Panc1 (cell line): ENCODE data around the gene VSIG8. TPM values are rescaled to one million over a fixed set of nuclear protein-coding genes. Genes with fewer than 3 reads are reported as not detected.

Experiments
- ATAC-seq: fragments of 200-7000 bp; cut with Tn5 transposase; 2 replicates; pipeline ENCODE4 v1.9.1; 2020; ENCODE audit warnings: mild to moderate bottlenecking, moderate library complexity
- BruUV-seq: library from RNA; stranded (reverse); fragments of 400-500 nt; replicated peaks from 2 replicates; lab custom pipeline; 2021; lab: Mats Ljungman, UMichigan
- CTCF ChIA-PET: fragments of 300-600 bp; sonication (Branson Sonifier 250); formaldehyde crosslinking; loops from one replicate; lab custom pipeline; 2022; ENCODE audit warnings: antibody characterized with exemption; lab: Charles Lee
- POLR2A ChIA-PET: fragments of 300-600 bp; sonication (Branson Sonifier 250); formaldehyde crosslinking; loops from one replicate; lab custom pipeline; 2022; ENCODE audit warnings: antibody characterized with exemption; lab: Charles Lee
- DNase-seq: peaks from one replicate; pipeline ENCODE4 v3.0.0-alpha.2; 2010; ENCODE audit warnings: low read depth, low spot score
- H3K27ac ChIP-seq: 2 replicates; pipeline ENCODE4 v1.5.1; 2011; ENCODE audit warnings: mild to moderate bottlenecking, low read length, inconsistent platforms
- H3K27me3 ChIP-seq: fragments of 200-500 bp; sonication (Bioruptor generic); 2 replicates; pipeline ENCODE4 v1.6.0; 2014; ENCODE audit warnings: low read length, inconsistent platforms; ENCODE audit not compliant: control insufficient read depth, insufficient read depth
- H3K36me3 ChIP-seq: fragments of 200-500 bp; sonication (Bioruptor generic); 2 replicates; pipeline ENCODE4 v1.5.1; 2014; ENCODE audit warnings: inconsistent platforms, mild to moderate bottlenecking, low read length, moderate library complexity; ENCODE audit not compliant: control insufficient read depth, insufficient read depth
- H3K4me1 ChIP-seq: 2 replicates; pipeline ENCODE4 v1.5.1; 2011; ENCODE audit warnings: inconsistent platforms, mild to moderate bottlenecking, low read length, moderate library complexity; ENCODE audit not compliant: control insufficient read depth, insufficient read depth
- H3K4me3 ChIP-seq, 2 experiments: 2 replicates each; pipeline ENCODE4 v1.5.1; 2011 to 2012; ENCODE audit warnings: low read depth in 2 of 2, low read length in 2 of 2, mild to moderate bottlenecking in 2 of 2, inconsistent platforms in 1 of 2, moderate library complexity in 1 of 2
- H3K9me3 ChIP-seq: fragments of 200-500 bp; sonication (Bioruptor generic); 2 replicates; pipeline ENCODE4 v1.5.1; 2014; ENCODE audit warnings: low read depth, mild to moderate bottlenecking, inconsistent platforms, low read length, moderate library complexity; ENCODE audit not compliant: control insufficient read depth, insufficient read depth
- POLR2AphosphoS5 ChIP-seq: IDR thresholded peaks from 2 replicates; pipeline ENCODE4 v1.6.1; 2012; ENCODE audit warnings: mild to moderate bottlenecking, low read depth, low read length, moderate library complexity
- SIN3A ChIP-seq: IDR thresholded peaks from 2 replicates; pipeline ENCODE4 v1.6.1; 2012; ENCODE audit warnings: low read depth, mild to moderate bottlenecking, low read length, moderate library complexity, borderline replicate concordance; ENCODE audit not compliant: insufficient read depth
- TCF7L2 ChIP-seq: IDR thresholded peaks from 2 replicates; pipeline ENCODE4 v1.6.1; 2011; ENCODE audit warnings: mild to moderate bottlenecking, low read depth, low read length, inconsistent platforms
- in situ Hi-C: cut with HindIII; loops from 2 replicates; pipeline ENCODE4 v1.10.0; 2016; ENCODE audit warnings: low sequenced_read_pairs, low pct_unique_long_range_greater_than_20kb
- intact Hi-C: fragments of 100-400 bp; cut with micrococcal nuclease; formaldehyde crosslinking; loops from one replicate; pipeline ENCODE4 v1.10.0; 2022; ENCODE audit not compliant: unreplicated experiment
- total RNA-seq: library from RNA; stranded (reverse); gene quantifications from one replicate; pipeline ENCODE4 v1.2.1, GENCODE V29; 2021; ENCODE audit not compliant: unreplicated experiment
- TF ChIP-seq, protein P1 (sequence below): fragments of 450-650 bp; IDR thresholded peaks from 2 replicates; pipeline ENCODE4 v1.5.1; 2017; ENCODE audit warnings: mild to moderate bottlenecking
- TF ChIP-seq, protein P2 (sequence below), 2 experiments: IDR thresholded peaks; 2 replicates each; pipeline ENCODE4 v1.6.1; 2011 to 2012; ENCODE audit warnings: low read depth in 2 of 2, control low read depth in 1 of 2, low read length in 1 of 2, mild to moderate bottlenecking in 1 of 2, moderate library complexity in 1 of 2; ENCODE audit not compliant: insufficient read depth in 1 of 2

VSIG8 gene
- total RNA-seq, 1 experiment from 2014 or later: not detected

DNA sequence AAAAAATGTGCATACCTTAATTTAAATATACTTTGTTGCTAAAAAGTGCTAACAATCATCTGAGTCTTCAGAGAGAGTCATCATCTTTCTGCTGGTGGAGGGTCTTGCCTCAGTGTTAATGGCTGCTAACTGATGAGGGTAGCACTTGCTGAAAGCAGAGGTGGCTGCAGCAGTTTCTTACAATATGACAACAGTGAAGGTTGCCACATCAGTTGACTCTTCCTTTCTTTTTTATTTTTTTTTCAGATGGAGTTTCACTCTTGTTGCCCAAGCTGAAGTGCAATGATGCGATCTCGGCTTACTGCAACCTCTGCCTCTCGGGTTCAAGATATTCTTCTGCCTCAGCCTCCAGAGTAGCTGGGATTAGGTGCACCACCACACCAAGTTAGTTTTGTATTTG is 40.1 kb upstream of the VSIG8 start:
- TF ChIP-seq, protein P1, sequence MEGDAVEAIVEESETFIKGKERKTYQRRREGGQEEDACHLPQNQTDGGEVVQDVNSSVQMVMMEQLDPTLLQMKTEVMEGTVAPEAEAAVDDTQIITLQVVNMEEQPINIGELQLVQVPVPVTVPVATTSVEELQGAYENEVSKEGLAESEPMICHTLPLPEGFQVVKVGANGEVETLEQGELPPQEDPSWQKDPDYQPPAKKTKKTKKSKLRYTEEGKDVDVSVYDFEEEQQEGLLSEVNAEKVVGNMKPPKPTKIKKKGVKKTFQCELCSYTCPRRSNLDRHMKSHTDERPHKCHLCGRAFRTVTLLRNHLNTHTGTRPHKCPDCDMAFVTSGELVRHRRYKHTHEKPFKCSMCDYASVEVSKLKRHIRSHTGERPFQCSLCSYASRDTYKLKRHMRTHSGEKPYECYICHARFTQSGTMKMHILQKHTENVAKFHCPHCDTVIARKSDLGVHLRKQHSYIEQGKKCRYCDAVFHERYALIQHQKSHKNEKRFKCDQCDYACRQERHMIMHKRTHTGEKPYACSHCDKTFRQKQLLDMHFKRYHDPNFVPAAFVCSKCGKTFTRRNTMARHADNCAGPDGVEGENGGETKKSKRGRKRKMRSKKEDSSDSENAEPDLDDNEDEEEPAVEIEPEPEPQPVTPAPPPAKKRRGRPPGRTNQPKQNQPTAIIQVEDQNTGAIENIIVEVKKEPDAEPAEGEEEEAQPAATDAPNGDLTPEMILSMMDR: no peak
- TF ChIP-seq, protein P2, sequence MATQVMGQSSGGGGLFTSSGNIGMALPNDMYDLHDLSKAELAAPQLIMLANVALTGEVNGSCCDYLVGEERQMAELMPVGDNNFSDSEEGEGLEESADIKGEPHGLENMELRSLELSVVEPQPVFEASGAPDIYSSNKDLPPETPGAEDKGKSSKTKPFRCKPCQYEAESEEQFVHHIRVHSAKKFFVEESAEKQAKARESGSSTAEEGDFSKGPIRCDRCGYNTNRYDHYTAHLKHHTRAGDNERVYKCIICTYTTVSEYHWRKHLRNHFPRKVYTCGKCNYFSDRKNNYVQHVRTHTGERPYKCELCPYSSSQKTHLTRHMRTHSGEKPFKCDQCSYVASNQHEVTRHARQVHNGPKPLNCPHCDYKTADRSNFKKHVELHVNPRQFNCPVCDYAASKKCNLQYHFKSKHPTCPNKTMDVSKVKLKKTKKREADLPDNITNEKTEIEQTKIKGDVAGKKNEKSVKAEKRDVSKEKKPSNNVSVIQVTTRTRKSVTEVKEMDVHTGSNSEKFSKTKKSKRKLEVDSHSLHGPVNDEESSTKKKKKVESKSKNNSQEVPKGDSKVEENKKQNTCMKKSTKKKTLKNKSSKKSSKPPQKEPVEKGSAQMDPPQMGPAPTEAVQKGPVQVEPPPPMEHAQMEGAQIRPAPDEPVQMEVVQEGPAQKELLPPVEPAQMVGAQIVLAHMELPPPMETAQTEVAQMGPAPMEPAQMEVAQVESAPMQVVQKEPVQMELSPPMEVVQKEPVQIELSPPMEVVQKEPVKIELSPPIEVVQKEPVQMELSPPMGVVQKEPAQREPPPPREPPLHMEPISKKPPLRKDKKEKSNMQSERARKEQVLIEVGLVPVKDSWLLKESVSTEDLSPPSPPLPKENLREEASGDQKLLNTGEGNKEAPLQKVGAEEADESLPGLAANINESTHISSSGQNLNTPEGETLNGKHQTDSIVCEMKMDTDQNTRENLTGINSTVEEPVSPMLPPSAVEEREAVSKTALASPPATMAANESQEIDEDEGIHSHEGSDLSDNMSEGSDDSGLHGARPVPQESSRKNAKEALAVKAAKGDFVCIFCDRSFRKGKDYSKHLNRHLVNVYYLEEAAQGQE (IDR thresholded peaks at IDR 0.05; ENCODE audit: insufficient read depth in 1 of 2, low read depth in 2 of 2, low read length in 1 of 2): no peak
- TF ChIP-seq SIN3A (no peak), POLR2AphosphoS5 (no peak), TCF7L2 (no peak)
- DNase-seq: no peak
- BruUV-seq: no TSS peak
- no peaks in the 10 kb centered on the region for H3K27me3 ChIP-seq
- POLR2A ChIA-PET: no interaction called here
- ATAC-seq: no peak
- intact Hi-C loops: no loop called here
- no peaks in the 10 kb centered on the region for H3K9me3 ChIP-seq
- no peak overlapping the region for H3K4me3 ChIP-seq
- no peaks in the 10 kb centered on the region for H3K36me3 ChIP-seq
- in situ Hi-C loops: no loop called here
- no peak overlapping the region for H3K27ac ChIP-seq
- H3K4me1 ChIP-seq: no peaks in the 10 kb centered on the region
- CTCF ChIA-PET: no interaction called here

DNA sequence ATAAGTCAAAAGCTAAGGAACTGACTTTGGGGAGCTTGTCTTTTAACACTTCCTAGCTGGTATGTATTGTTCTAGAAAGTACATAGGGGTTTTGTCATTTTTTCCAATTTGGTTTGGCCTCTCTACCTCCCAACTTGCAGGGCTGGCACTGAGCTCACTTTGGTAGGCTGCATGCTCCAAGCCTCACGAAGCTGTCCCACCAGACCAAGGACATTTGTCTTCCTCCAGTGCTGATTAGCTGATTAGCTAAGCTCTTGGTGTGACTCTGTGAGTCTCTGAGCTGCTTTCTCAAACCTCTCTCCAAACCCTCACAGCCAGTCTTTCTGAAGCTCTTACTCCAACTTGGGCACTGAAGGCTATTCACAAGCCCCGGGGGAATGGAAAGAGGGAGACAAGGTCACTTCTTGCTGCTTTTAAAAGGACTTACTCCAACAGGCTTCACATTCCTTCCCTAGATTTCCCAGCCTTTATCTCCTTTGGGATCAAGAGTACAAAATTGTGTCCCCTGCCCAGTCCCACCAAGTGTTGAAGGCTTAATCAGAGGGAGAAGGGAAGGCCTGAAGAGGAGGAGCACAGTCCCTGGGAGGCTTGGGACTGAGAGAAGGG is 38.4 kb upstream of the VSIG8 start:
- no peak overlapping the region for H3K4me3 ChIP-seq
- intact Hi-C loops (no loop called here), in situ Hi-C loops (no loop called here)
- ChIA-PET CTCF (no interaction called here), POLR2A (no interaction called here)
- ATAC-seq (no peak), DNase-seq (no peak)
- no peaks in the 10 kb centered on the region for H3K36me3 ChIP-seq
- H3K27me3 ChIP-seq: no peaks in the 10 kb centered on the region
- H3K9me3 ChIP-seq: no peaks in the 10 kb centered on the region
- no peak for TF ChIP-seq TCF7L2
- TF ChIP-seq, protein P2 (IDR thresholded peaks at IDR 0.05; ENCODE audit: insufficient read depth in 1 of 2, low read depth in 2 of 2, low read length in 1 of 2): no peak
- TF ChIP-seq POLR2AphosphoS5: no peak
- peak overlapping the region; percentile 44; the same call in 1 of the 2 replicates for H3K27ac ChIP-seq
- BruUV-seq: no TSS peak
- no peaks in the 10 kb centered on the region for H3K4me1 ChIP-seq
